SK-N-SH (cell line): Measurements from ENCODE around the gene CNOT4.

Experiments used
- POLR2AphosphoS5 ChIP-seq: IDR thresholded peaks from 2 replicates; pipeline ENCODE4 v1.6.1; 2012; ENCODE audit warnings: low read depth, low read length
- SMC3 ChIP-seq: IDR thresholded peaks from 2 replicates; pipeline ENCODE4 v1.6.1; 2012; ENCODE audit warnings: low read depth, low read length, improper control_type of control experiment

DNA sequence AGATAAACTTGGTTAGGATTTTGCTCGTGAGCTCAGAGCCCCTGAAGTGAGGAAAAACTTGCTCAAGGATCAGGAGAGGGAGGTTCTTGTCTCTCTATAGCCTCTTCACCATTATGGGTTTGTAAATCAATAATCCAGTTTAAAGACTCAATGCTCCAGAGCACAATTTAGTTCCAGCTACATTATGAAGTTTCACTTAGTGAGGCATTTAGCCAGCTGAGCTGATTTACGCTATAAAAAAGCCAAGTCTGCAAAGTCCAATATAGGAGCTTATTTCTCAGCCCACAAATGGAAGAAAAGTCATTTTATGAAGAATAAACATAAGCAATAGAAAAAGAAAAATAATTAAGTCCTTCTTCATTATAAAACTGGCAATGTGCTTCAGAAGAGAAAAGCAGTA, 145.7 kb downstream of the CNOT4 start:
- TF ChIP-seq POLR2AphosphoS5: no peak
- TF ChIP-seq SMC3: no peak
